HepG2 (cell line): Measurements from ENCODE around the gene GGA1. TPM values are rescaled to one million over a fixed set of nuclear protein-coding genes. Genes with fewer than 3 reads are reported as not detected.

Experiments
- ATRX ChIP-seq: sonication (generic); formaldehyde crosslinking; IDR thresholded peaks from 2 replicates; pipeline ENCODE4 v1.4.0; 2020; ENCODE audit warnings: missing genetic modification reagents, borderline replicate concordance
- BORCS8-MEF2B ChIP-seq: sonication (generic); formaldehyde crosslinking; IDR thresholded peaks from 2 replicates; pipeline ENCODE4 v1.8.0; 2022; ENCODE audit warnings: mild to moderate bottlenecking, missing genetic modification reagents
- CREB1 ChIP-seq, 2 experiments: fragments of 450-650 bp in 1 of 2; IDR thresholded peaks; 2 replicates each; pipeline ENCODE4 v1.6.1; 2016 to 2017; ENCODE audit warnings: control low read depth in 1 of 2, mild to moderate bottlenecking in 1 of 2, missing compliant biosample characterization in 1 of 2, missing genetic modification characterization in 1 of 2
- ERF ChIP-seq: IDR thresholded peaks from 2 replicates; pipeline ENCODE4 v1.6.1; 2018; ENCODE audit warnings: missing biosample characterization, missing genetic modification reagents
- HMGA1 ChIP-seq: sonication (generic); formaldehyde crosslinking; conservative IDR thresholded peaks from 2 replicates; pipeline ENCODE4 v1.4.0; 2020; ENCODE audit warnings: missing genetic modification reagents
- RARA ChIP-seq: IDR thresholded peaks from 2 replicates; pipeline ENCODE4 v1.6.1; 2016; ENCODE audit warnings: missing genetic modification reagents, missing compliant biosample characterization
- TBP ChIP-seq: sonication (generic); formaldehyde crosslinking; IDR thresholded peaks from 2 replicates; pipeline ENCODE4 v1.5.0; 2020; ENCODE audit warnings: missing genetic modification reagents
- ZBTB37 ChIP-seq: sonication (generic); formaldehyde crosslinking; IDR thresholded peaks from 2 replicates; pipeline ENCODE4 v1.4.0; 2020; ENCODE audit warnings: mild to moderate bottlenecking, missing genetic modification reagents
- ZMYM3 ChIP-seq: sonication (generic); formaldehyde crosslinking; IDR thresholded peaks from 2 replicates; pipeline ENCODE4 v1.5.1; 2020; ENCODE audit warnings: mild to moderate bottlenecking, missing genetic modification reagents
- ZNF337 ChIP-seq: sonication (generic); formaldehyde crosslinking; IDR thresholded peaks from 2 replicates; pipeline ENCODE4 v1.5.1; 2020; ENCODE audit warnings: missing genetic modification reagents, low read depth, mild to moderate bottlenecking, borderline replicate concordance
- ZNF33B ChIP-seq: sonication (generic); formaldehyde crosslinking; IDR thresholded peaks from 2 replicates; pipeline ENCODE4 v1.5.1; 2020; ENCODE audit warnings: mild to moderate bottlenecking, missing genetic modification reagents
- ZNF563 ChIP-seq: sonication (generic); formaldehyde crosslinking; IDR thresholded peaks from 2 replicates; pipeline ENCODE4 v1.8.0; 2022; ENCODE audit warnings: mild to moderate bottlenecking, moderate library complexity, missing genetic modification reagents
- ZNF883 ChIP-seq: sonication (generic); formaldehyde crosslinking; IDR thresholded peaks from 2 replicates; pipeline ENCODE4 v1.5.1; 2020; ENCODE audit warnings: mild to moderate bottlenecking, missing genetic modification reagents; ENCODE audit errors: not compliant biosample characterization
- ZSCAN9 ChIP-seq: IDR thresholded peaks from 2 replicates; pipeline ENCODE4 v1.6.1; 2016; ENCODE audit warnings: borderline replicate concordance
- polyA plus RNA-seq, 8 experiments: library from polyadenylated mRNA; depleted of rRNA in 3 of 8; stranded (reverse) in 7 of 8; unstranded in 1 of 8; fragments of >200 nt; fragmentation: Illumina TruSeq in 4 of 8; extraction: Trizol in 4 of 8; gene quantifications; 2 replicates each; pipeline versions ENCODE4 v1.2.1 to v1.2.3, GENCODE V29; 2011 to 2016; ENCODE audit warnings: low read depth in 4 of 8, missing spikeins in 1 of 8, mixed read lengths in 1 of 8; ENCODE audit not compliant: insufficient read depth in 1 of 8
- total RNA-seq, 5 experiments: library from RNA; depleted of rRNA; stranded (reverse); fragments of >200 nt; fragmentation: Illumina TruSeq; extraction: Trizol; gene quantifications; 2 replicates each; pipeline ENCODE4 v1.2.3, GENCODE V29; 2016; ENCODE audit warnings: low read depth in 1 of 5
- TF ChIP-seq, protein P1 (sequence below): sonication (generic); formaldehyde crosslinking; IDR thresholded peaks from 2 replicates; pipeline ENCODE4 v1.4.0; 2020; ENCODE audit warnings: missing genetic modification reagents, borderline replicate concordance
- TF ChIP-seq, protein P2 (sequence below): sonication (generic); formaldehyde crosslinking; IDR thresholded peaks from 2 replicates; pipeline ENCODE4 v1.5.0; 2020; ENCODE audit warnings: mild to moderate bottlenecking, missing genetic modification reagents
- TF ChIP-seq, protein P3 (sequence below): sonication (generic); formaldehyde crosslinking; IDR thresholded peaks from 2 replicates; pipeline ENCODE4 v1.8.1; 2022; ENCODE audit warnings: low read depth, mild to moderate bottlenecking, missing genetic modification reagents
- TF ChIP-seq, protein P4 (sequence below): IDR thresholded peaks from 2 replicates; pipeline ENCODE4 v1.6.1; 2016; ENCODE audit warnings: missing compliant biosample characterization, missing genetic modification reagents, borderline replicate concordance

GGA1 gene
- total and polyA plus RNA-seq, 2 of the 13 experiments (the other 11 are each of a cell fraction or from before 2014, with no cell fraction given): 29.1 to 87.2 TPM

DNA sequence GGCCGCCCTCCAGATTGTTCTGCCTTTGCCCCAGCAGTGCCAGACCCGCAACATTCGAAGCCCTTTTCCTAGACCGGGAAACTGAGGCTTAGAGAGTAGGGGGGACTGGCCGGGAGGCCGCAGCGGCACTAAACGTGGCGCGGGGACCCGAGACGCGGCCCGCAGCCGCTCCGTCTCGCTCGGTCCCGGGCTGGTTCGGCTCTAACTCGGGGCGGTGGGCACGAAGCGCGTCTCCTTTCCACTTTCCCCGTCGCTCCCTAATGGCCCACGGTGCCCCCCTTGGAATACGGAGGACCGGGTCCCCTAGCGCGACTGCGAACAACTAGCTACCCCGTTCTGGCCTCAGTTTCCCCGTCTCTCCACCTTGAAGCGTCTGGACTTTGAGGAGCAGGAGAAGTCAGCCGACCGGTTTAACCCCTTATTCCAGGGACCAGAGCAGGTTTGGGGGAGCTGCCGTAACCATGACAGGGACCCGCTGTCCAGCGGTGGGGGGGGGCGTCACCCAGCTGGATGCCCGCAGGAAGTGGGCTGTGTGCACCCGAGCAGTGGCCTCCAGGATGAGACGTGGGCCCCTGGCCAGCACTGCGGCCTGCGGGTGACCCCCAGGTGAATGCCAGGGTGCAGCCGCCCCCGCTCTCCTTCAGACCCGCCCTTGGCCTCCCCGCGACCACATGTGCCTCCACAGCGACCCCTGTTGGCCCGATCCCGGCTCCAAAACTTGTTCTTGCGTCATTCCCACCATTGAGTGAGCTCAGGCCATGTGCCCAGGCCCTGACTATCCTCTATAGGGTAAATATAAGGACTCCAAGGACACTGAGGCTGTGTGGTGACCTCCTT lies 47.2 kb upstream of the GGA1 start (continued):
- TF ChIP-seq ZNF563 (peak; percentile 69), ATRX (CRISPR knock-in tag) (no peak), RARA (CRISPR knock-in tag) (peak; percentile 97), BORCS8-MEF2B (CRISPR knock-in tag) (peak; percentile 71), ZSCAN9 (CRISPR knock-in tag) (peak; percentile 71; the same call in 1 of the 2 replicates), TBP (0 out of 2 replicates have a peak, but pooled peaks have one; percentile 65), ZNF33B (CRISPR knock-in tag) (no peak), ZNF883 (CRISPR knock-in tag) (peak; percentile 71), ZNF337 (no peak), ZBTB37 (CRISPR knock-in tag) (peak; percentile 55; the same call in 1 of the 2 replicates), CREB1 (IDR thresholded peaks at IDR 0.05) (peak; percentile 61), CREB1 (CRISPR knock-in tag; IDR thresholded peaks at IDR 0.05) (peak; percentile 43; the same call in 1 of the 2 replicates), ERF (peak; percentile 94), ZMYM3 (CRISPR knock-in tag) (no peak; the same call in 1 of the 2 replicates), HMGA1 (CRISPR knock-in tag) (no peak)
- TF ChIP-seq, protein P1, sequence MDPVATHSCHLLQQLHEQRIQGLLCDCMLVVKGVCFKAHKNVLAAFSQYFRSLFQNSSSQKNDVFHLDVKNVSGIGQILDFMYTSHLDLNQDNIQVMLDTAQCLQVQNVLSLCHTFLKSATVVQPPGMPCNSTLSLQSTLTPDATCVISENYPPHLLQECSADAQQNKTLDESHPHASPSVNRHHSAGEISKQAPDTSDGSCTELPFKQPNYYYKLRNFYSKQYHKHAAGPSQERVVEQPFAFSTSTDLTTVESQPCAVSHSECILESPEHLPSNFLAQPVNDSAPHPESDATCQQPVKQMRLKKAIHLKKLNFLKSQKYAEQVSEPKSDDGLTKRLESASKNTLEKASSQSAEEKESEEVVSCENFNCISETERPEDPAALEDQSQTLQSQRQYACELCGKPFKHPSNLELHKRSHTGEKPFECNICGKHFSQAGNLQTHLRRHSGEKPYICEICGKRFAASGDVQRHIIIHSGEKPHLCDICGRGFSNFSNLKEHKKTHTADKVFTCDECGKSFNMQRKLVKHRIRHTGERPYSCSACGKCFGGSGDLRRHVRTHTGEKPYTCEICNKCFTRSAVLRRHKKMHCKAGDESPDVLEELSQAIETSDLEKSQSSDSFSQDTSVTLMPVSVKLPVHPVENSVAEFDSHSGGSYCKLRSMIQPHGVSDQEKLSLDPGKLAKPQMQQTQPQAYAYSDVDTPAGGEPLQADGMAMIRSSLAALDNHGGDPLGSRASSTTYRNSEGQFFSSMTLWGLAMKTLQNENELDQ (CRISPR knock-in tag): no peak; the same call in 1 of the 2 replicates
- TF ChIP-seq, protein P2, sequence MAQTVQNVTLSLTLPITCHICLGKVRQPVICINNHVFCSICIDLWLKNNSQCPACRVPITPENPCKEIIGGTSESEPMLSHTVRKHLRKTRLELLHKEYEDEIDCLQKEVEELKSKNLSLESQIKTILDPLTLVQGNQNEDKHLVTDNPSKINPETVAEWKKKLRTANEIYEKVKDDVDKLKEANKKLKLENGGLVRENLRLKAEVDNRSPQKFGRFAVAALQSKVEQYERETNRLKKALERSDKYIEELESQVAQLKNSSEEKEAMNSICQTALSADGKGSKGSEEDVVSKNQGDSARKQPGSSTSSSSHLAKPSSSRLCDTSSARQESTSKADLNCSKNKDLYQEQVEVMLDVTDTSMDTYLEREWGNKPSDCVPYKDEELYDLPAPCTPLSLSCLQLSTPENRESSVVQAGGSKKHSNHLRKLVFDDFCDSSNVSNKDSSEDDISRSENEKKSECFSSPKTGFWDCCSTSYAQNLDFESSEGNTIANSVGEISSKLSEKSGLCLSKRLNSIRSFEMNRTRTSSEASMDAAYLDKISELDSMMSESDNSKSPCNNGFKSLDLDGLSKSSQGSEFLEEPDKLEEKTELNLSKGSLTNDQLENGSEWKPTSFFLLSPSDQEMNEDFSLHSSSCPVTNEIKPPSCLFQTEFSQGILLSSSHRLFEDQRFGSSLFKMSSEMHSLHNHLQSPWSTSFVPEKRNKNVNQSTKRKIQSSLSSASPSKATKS (CRISPR knock-in tag): 0 out of 2 replicates have a peak, but pooled peaks have one; percentile 2
- TF ChIP-seq, protein P3, sequence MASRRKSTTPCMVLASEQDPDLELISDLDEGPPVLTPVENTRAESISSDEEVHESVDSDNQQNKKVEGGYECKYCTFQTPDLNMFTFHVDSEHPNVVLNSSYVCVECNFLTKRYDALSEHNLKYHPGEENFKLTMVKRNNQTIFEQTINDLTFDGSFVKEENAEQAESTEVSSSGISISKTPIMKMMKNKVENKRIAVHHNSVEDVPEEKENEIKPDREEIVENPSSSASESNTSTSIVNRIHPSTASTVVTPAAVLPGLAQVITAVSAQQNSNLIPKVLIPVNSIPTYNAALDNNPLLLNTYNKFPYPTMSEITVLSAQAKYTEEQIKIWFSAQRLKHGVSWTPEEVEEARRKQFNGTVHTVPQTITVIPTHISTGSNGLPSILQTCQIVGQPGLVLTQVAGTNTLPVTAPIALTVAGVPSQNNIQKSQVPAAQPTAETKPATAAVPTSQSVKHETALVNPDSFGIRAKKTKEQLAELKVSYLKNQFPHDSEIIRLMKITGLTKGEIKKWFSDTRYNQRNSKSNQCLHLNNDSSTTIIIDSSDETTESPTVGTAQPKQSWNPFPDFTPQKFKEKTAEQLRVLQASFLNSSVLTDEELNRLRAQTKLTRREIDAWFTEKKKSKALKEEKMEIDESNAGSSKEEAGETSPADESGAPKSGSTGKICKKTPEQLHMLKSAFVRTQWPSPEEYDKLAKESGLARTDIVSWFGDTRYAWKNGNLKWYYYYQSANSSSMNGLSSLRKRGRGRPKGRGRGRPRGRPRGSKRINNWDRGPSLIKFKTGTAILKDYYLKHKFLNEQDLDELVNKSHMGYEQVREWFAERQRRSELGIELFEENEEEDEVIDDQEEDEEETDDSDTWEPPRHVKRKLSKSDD (CRISPR knock-in tag): no peak
- TF ChIP-seq, protein P4, sequence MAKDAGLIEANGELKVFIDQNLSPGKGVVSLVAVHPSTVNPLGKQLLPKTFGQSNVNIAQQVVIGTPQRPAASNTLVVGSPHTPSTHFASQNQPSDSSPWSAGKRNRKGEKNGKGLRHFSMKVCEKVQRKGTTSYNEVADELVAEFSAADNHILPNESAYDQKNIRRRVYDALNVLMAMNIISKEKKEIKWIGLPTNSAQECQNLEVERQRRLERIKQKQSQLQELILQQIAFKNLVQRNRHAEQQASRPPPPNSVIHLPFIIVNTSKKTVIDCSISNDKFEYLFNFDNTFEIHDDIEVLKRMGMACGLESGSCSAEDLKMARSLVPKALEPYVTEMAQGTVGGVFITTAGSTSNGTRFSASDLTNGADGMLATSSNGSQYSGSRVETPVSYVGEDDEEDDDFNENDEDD (CRISPR knock-in tag): peak; percentile 86
